ENCODE results near the gene ULK3.

GRCh38 chr15:74838746-74839525, 4.0 kb downstream of the ULK3 start:
- no peak for TF ChIP-seq CTCF (IDR thresholded peaks at IDR 0.05; ENCODE audit: borderline replicate concordance, extremely low read depth, low read length, poor library complexity, severe bottlenecking)
- no peak for TF ChIP-seq EZH2 (IDR thresholded peaks at IDR 0.05; ENCODE audit: borderline replicate concordance, low read depth, low read length, severe bottlenecking)
